ENCODE results near the gene EEA1.

Gene EEA1

GRCh38 chr12:92747151-92747550, 181.9 kb downstream of the EEA1 start:
- no peak for TF ChIP-seq REST (IDR thresholded peaks at IDR 0.05; ENCODE audit: insufficient read depth in 1 of 2, low read depth in 2 of 2, low read length in 2 of 2)
- TF ChIP-seq POLR2AphosphoS5 (IDR thresholded peaks at IDR 0.05; ENCODE audit: low read depth, low read length), result no peak
- TF ChIP-seq SIN3A (IDR thresholded peaks at IDR 0.05; ENCODE audit: borderline replicate concordance, insufficient read depth, low read length), result no peak
- no peak for TF ChIP-seq TAF1 (IDR thresholded peaks at IDR 0.05; ENCODE audit: borderline replicate concordance, insufficient read depth, low read length)
- TF ChIP-seq FOXP2 (optimal IDR thresholded peaks at IDR 0.05; ENCODE audit: borderline replicate concordance, extremely low read depth, extremely low read length, insufficient read depth), result no peak

- TF ChIP-seq REST (IDR thresholded peaks at IDR 0.05; ENCODE audit: insufficient read depth in 1 of 2, low read depth in 2 of 2, low read length in 2 of 2), result no peak
- TF ChIP-seq TAF1 (IDR thresholded peaks at IDR 0.05; ENCODE audit: borderline replicate concordance, insufficient read depth, low read length), result no peak
- no peak for TF ChIP-seq SIN3A (IDR thresholded peaks at IDR 0.05; ENCODE audit: borderline replicate concordance, insufficient read depth, low read length)
These were observed 183.1 kb downstream of the EEA1 start for GRCh38 chr12:92745856-92746550.

- TF ChIP-seq POLR2AphosphoS5 (IDR thresholded peaks at IDR 0.05; ENCODE audit: low read depth, low read length), result no peak
- TF ChIP-seq SIN3A (IDR thresholded peaks at IDR 0.05; ENCODE audit: borderline replicate concordance, insufficient read depth, low read length), result no peak
- no peak for TF ChIP-seq TAF1 (IDR thresholded peaks at IDR 0.05; ENCODE audit: borderline replicate concordance, insufficient read depth, low read length)
- no peak for TF ChIP-seq REST (IDR thresholded peaks at IDR 0.05; ENCODE audit: insufficient read depth in 1 of 2, low read depth in 2 of 2, low read length in 2 of 2)
- TF ChIP-seq FOXP2 (optimal IDR thresholded peaks at IDR 0.05; ENCODE audit: borderline replicate concordance, extremely low read depth, extremely low read length, insufficient read depth), result no peak
These were observed 186.1 kb downstream of the EEA1 start for GRCh38 chr12:92743026-92743425.

- TF ChIP-seq POLR2AphosphoS5 (IDR thresholded peaks at IDR 0.05; ENCODE audit: low read depth, low read length) (no peak), FOXP2 (optimal IDR thresholded peaks at IDR 0.05; ENCODE audit: borderline replicate concordance, extremely low read depth, extremely low read length, insufficient read depth) (no peak), SIN3A (IDR thresholded peaks at IDR 0.05; ENCODE audit: borderline replicate concordance, insufficient read depth, low read length) (no peak), REST (IDR thresholded peaks at IDR 0.05; ENCODE audit: insufficient read depth in 1 of 2, low read depth in 2 of 2, low read length in 2 of 2) (no peak), TAF1 (IDR thresholded peaks at IDR 0.05; ENCODE audit: borderline replicate concordance, insufficient read depth, low read length) (no peak)
These were observed 188.7 kb downstream of the EEA1 start for GRCh38 chr12:92740411-92740810.

- TF ChIP-seq FOXP2 (optimal IDR thresholded peaks at IDR 0.05; ENCODE audit: borderline replicate concordance, extremely low read depth, extremely low read length, insufficient read depth), result no peak
- no peak for TF ChIP-seq REST (IDR thresholded peaks at IDR 0.05; ENCODE audit: insufficient read depth in 1 of 2, low read depth in 2 of 2, low read length in 2 of 2)
- TF ChIP-seq TAF1 (IDR thresholded peaks at IDR 0.05; ENCODE audit: borderline replicate concordance, insufficient read depth, low read length), result no peak
- no peak for TF ChIP-seq POLR2AphosphoS5 (IDR thresholded peaks at IDR 0.05; ENCODE audit: low read depth, low read length)
- no peak for TF ChIP-seq SIN3A (IDR thresholded peaks at IDR 0.05; ENCODE audit: borderline replicate concordance, insufficient read depth, low read length)
These were observed 190.0 kb downstream of the EEA1 start for GRCh38 chr12:92739113-92739512.
